Keratinocyte (primary cell): Measurements from ENCODE around the gene ZBTB40.

ENCODE experiments used
- EZH2 ChIP-seq: IDR thresholded peaks from one replicate; pipeline ENCODE4 v1.6.1; 2012; ENCODE audit warnings: inconsistent platforms, mild to moderate bottlenecking, low read length, moderate library complexity
- TF ChIP-seq, protein P1 (sequence below), 3 experiments: IDR thresholded peaks in 1 of 3; conservative IDR thresholded peaks in 1 of 3; optimal IDR thresholded peaks in 1 of 3; 2 replicates in 2 of 3; 3 replicates in 1 of 3; pipeline versions ENCODE3 to v1.5.1; 2011; ENCODE audit warnings: low read length in 3 of 3, mild to moderate bottlenecking in 3 of 3, moderate library complexity in 2 of 3, control low read depth in 1 of 3, inconsistent platforms in 1 of 3; ENCODE audit not compliant: insufficient read depth in 2 of 3; ENCODE audit errors: extremely low read depth in 1 of 3

DNA sequence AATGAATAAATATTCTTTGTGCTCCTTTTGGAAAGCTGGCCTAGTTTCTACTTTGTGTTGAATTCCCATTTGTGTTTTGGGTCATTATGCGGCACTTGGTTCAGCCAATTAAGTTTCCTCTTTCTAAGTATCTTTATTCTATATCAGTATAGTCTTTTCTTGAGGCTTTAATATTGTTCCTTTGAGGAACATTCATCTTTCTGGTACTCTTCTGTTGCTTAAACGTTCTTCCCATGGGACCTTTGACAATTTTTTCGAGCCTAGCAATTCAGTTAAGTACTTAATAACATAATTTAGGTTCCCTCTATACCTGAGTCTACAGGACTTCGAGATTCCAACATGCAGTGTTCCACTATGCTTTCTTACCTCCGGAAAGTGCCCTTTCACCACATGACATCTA lies 24.9 kb downstream of the ZBTB40 start:
- TF ChIP-seq, protein P1, sequence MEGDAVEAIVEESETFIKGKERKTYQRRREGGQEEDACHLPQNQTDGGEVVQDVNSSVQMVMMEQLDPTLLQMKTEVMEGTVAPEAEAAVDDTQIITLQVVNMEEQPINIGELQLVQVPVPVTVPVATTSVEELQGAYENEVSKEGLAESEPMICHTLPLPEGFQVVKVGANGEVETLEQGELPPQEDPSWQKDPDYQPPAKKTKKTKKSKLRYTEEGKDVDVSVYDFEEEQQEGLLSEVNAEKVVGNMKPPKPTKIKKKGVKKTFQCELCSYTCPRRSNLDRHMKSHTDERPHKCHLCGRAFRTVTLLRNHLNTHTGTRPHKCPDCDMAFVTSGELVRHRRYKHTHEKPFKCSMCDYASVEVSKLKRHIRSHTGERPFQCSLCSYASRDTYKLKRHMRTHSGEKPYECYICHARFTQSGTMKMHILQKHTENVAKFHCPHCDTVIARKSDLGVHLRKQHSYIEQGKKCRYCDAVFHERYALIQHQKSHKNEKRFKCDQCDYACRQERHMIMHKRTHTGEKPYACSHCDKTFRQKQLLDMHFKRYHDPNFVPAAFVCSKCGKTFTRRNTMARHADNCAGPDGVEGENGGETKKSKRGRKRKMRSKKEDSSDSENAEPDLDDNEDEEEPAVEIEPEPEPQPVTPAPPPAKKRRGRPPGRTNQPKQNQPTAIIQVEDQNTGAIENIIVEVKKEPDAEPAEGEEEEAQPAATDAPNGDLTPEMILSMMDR (optimal IDR thresholded peaks at IDR 0.05 in 1 of 3, IDR thresholded peaks at IDR 0.05 in 1 of 3, conservative IDR thresholded peaks at IDR 0.05 in 1 of 3; ENCODE audit: extremely low read depth in 1 of 3, insufficient read depth in 2 of 3, low read length in 3 of 3), result no peak
- TF ChIP-seq EZH2, result no peak
